ENCODE results near the gene FAM221A. TPM values are rescaled to one million over a fixed set of nuclear protein-coding genes. Genes with fewer than 3 reads are reported as not detected.

The FAM221A gene
- total and polyA plus RNA-seq, 2 of the 8 experiments (the other 6 are each of a cell fraction or from before 2014, with no cell fraction given) = 21.5 to 39.0 TPM

DNA sequence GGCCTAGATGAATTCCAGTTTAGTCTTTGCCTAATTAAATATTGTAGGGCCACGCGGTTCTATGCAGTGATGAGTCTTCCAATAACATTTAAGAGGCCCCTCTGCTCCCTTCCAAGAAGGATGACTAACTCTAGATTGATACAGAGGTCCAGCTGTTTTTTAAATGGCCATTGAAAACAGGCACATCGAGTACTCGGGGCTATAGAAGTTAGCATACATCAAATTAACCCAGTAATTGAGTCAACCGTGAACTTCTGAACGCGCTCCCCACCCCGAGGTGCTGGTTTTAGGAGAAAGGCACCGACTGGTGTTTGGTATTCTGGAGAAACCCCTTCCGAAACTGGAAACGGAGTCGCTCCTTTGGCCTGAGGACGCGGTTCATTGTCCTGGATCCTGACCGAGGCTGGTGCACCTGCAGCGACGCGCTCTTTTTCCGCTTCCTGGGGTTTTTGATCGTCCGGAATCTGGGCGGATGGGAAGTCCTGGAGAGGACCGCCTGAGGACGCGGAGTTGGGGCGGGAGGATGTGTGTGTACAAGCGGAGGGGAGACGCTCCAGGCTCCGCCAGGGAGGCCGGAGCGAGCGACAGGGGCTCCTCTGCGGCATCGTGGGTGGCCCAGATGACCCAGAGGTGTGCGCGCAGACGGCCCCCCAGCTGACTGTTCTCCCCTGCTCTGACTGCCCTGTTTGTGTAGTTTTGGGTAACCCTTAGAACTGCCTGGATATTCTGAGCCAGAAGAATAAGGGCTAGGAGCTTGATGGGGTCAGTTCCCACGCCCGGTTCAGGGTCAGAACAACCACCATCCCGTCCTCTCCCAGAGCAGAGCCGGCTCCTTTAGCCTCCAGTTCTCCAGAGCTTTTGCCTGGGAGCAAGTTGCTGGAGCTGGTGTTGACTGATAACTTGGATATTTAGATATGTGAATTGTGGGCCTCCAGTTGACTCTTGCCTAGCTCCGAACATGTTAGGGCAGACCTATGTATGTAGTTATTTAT is 711 bp downstream of the FAM221A start (continued):
- peak in 1 of 2 experiments; percentile 24; a peak in 1 of 4 replicates for TF ChIP-seq HDAC2 (IDR thresholded peaks at IDR 0.05; ENCODE audit: borderline replicate concordance in 1 of 2, low read depth in 2 of 2, low read length in 2 of 2)
- peak; percentile 79 for TF ChIP-seq TEAD4 (IDR thresholded peaks at IDR 0.05; ENCODE audit: low read depth, low read length)
- TF ChIP-seq KDM5A (IDR thresholded peaks at IDR 0.05; ENCODE audit: low read length) = no peak
- 0 out of 3 replicates have a peak, but pooled peaks of 1 of the 2 experiments have one; percentile 18 for TF ChIP-seq EP300 (IDR thresholded peaks at IDR 0.05; ENCODE audit: borderline replicate concordance in 1 of 2, low read depth in 2 of 2, low read length in 2 of 2)
- peak; percentile 41; the same call in 1 of the 2 replicates for TF ChIP-seq PHF8 (conservative IDR thresholded peaks at IDR 0.05; ENCODE audit: low read depth, low read length)
- peak; percentile 78; the same call in 1 of the 2 replicates for TF ChIP-seq TAF1 (IDR thresholded peaks at IDR 0.05; ENCODE audit: low read depth, low read length)
- no peak for TF ChIP-seq BCL11A (IDR thresholded peaks at IDR 0.05; ENCODE audit: low read depth in 2 of 2, low read length in 2 of 2)
- TF ChIP-seq TAF7 (optimal IDR thresholded peaks at IDR 0.05; ENCODE audit: borderline replicate concordance, low read depth, low read length) = peak; percentile 63
- TF ChIP-seq, protein P1, sequence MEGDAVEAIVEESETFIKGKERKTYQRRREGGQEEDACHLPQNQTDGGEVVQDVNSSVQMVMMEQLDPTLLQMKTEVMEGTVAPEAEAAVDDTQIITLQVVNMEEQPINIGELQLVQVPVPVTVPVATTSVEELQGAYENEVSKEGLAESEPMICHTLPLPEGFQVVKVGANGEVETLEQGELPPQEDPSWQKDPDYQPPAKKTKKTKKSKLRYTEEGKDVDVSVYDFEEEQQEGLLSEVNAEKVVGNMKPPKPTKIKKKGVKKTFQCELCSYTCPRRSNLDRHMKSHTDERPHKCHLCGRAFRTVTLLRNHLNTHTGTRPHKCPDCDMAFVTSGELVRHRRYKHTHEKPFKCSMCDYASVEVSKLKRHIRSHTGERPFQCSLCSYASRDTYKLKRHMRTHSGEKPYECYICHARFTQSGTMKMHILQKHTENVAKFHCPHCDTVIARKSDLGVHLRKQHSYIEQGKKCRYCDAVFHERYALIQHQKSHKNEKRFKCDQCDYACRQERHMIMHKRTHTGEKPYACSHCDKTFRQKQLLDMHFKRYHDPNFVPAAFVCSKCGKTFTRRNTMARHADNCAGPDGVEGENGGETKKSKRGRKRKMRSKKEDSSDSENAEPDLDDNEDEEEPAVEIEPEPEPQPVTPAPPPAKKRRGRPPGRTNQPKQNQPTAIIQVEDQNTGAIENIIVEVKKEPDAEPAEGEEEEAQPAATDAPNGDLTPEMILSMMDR (IDR thresholded peaks at IDR 0.05; ENCODE audit: control extremely low read depth in 1 of 3, insufficient read depth in 1 of 3, low read depth in 1 of 3, low read length in 3 of 3) = no peak
- peak; percentile 81 for TF ChIP-seq POLR2AphosphoS5 (IDR thresholded peaks at IDR 0.05; ENCODE audit: low read depth, low read length)
- TF ChIP-seq ASH2L (IDR thresholded peaks at IDR 0.05; ENCODE audit: low read length) = no peak
- TF ChIP-seq SAP30 (IDR thresholded peaks at IDR 0.05; ENCODE audit: insufficient read depth, insufficient replicate concordance, low read length) = peak; percentile 40
- TF ChIP-seq SP1 (IDR thresholded peaks at IDR 0.05; ENCODE audit: low read depth, low read length) = peak; percentile 94
- 0 out of 2 replicates have a peak, but pooled peaks have one; percentile 34 for TF ChIP-seq CREB1 (IDR thresholded peaks at IDR 0.05)
- 0 out of 2 replicates have a peak, but pooled peaks have one; percentile 29 for TF ChIP-seq JUND (IDR thresholded peaks at IDR 0.05; ENCODE audit: low read length)
- TF ChIP-seq, protein P2, sequence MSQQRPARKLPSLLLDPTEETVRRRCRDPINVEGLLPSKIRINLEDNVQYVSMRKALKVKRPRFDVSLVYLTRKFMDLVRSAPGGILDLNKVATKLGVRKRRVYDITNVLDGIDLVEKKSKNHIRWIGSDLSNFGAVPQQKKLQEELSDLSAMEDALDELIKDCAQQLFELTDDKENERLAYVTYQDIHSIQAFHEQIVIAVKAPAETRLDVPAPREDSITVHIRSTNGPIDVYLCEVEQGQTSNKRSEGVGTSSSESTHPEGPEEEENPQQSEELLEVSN (IDR thresholded peaks at IDR 0.05) = peak; percentile 68; the same call in 1 of the 2 replicates
- TF ChIP-seq KDM1A (IDR thresholded peaks at IDR 0.05; ENCODE audit: borderline replicate concordance, low read length) = peak; percentile 47; the same call in 1 of the 2 replicates
- TF ChIP-seq SIN3A (conservative IDR thresholded peaks at IDR 0.05 in 1 of 2, IDR thresholded peaks at IDR 0.05 in 1 of 2; ENCODE audit: low read depth in 1 of 2, low read length in 2 of 2) = peak in 1 of 2 experiments; percentile 85; a peak in 2 of 4 replicates

All from H1 (cell line).